Spleen (tissue), 7 donors: Measurements from ENCODE around the gene GOLGA6L24.
"Not testable (repeated sequence)": the region's sequence is repeated elsewhere in the genome, so short reads cannot be mapped to it uniquely, and the experiment has no call there.

Experiments used
- POLR2AphosphoS5 ChIP-seq, 3 donors: sonication (generic); formaldehyde crosslinking; IDR thresholded peaks; one replicate each; pipeline ENCODE4 v1.5.1; 2017; ENCODE audit warnings: antibody characterized with exemption in 3 of 3
- TF ChIP-seq, protein P1 (sequence below), 11 experiments: fragments of 200-600 bp in 7 of 11; fragments of 450-650 bp in 4 of 11; sonication (generic) in 4 of 11; IDR thresholded peaks in 8 of 11; conservative IDR thresholded peaks in 3 of 11; 1 replicate in 7 of 11; 2 replicates in 4 of 11; pipeline versions ENCODE4 v1.4.0 to v1.8.0; 2016 to 2021; ENCODE audit warnings: antibody characterized with exemption in 11 of 11, inconsistent platforms in 4 of 11, mild to moderate bottlenecking in 1 of 11
- donor health status: DM: no; HTN: no; CAD: no; lungs with moderate emphysema.
- donor health status: DM: no; HTN: no; CAD: no.
- donor health status: DM: no; HTN: no; CAD: no.

DNA sequence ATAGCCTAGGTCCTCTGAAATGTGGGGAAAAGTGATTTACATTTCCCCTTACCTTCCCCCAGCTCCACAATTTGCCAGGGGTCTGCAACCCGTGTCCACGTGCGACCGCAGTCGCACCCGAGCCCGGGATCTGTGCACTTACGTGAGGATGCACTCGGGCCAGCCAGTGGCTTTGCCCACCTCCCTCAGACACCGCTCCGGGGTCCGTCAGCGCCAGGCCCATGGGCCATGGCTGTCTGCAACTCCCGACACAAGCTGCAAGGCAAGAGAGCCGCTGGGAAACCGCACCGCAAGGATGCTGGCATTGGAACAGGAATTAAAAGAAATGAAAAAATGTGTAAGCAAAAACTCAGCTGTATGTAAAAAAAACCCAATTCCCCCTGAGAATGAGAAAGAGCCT, 7.6 kb upstream of the GOLGA6L24 start:
- TF ChIP-seq, protein P1, sequence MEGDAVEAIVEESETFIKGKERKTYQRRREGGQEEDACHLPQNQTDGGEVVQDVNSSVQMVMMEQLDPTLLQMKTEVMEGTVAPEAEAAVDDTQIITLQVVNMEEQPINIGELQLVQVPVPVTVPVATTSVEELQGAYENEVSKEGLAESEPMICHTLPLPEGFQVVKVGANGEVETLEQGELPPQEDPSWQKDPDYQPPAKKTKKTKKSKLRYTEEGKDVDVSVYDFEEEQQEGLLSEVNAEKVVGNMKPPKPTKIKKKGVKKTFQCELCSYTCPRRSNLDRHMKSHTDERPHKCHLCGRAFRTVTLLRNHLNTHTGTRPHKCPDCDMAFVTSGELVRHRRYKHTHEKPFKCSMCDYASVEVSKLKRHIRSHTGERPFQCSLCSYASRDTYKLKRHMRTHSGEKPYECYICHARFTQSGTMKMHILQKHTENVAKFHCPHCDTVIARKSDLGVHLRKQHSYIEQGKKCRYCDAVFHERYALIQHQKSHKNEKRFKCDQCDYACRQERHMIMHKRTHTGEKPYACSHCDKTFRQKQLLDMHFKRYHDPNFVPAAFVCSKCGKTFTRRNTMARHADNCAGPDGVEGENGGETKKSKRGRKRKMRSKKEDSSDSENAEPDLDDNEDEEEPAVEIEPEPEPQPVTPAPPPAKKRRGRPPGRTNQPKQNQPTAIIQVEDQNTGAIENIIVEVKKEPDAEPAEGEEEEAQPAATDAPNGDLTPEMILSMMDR (IDR thresholded peaks at IDR 0.05 in 8 of 11, conservative IDR thresholded peaks at IDR 0.05 in 3 of 11) = not testable (repeated sequence)
- not testable (repeated sequence) for TF ChIP-seq POLR2AphosphoS5 (IDR thresholded peaks at IDR 0.05)
